ENCODE measurements around the gene GDF2.

Gene GDF2

DNA sequence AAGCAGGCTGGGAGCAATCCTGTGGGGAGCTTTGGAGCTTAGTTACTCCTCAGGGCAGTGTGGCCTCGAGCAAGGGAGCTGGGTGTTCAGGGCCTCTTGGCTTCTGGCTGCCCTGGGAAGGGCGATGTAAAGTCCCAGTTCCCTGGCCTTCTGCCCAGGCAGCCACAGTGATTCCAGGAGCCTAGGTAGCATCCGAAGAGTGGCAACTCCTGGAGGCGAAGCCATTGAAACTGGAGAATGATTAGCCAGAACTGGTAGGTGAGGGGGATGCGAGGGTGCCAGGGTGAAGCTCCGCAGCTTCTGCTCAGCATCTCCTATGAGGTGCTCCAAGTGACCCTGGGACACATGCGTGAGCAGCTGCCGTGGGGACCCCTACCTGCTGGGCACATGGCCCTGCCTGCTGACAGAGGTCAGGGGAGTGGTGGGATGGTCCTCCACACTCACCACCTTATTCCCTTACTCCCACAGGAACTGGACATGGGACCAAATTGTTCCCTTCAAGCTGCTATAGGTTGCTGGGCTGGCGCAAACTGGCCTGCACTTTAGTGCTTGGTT, 7.8 kb upstream of the GDF2 start:
- DNase-seq: no peak

DNA sequence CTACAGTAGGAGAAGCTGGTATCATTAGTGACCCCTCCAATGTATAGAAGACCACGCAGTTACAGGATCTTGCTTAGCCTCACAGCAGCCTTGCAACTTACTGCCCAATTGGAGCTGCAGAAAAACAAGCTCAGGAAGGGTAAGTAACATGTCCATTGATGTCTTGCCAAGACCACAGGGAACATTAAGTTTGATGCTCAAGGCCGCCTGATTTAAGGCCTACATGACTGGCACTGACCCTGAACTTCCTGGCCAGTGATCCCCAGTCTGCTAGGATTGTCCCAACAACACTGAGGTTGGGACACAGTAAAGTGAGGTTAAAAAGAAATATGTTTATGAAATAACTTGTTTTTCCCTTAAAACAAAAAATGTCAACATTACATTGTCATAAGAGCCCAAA, 6.8 kb upstream of the GDF2 start:
- DNase-seq: no peak

DNA sequence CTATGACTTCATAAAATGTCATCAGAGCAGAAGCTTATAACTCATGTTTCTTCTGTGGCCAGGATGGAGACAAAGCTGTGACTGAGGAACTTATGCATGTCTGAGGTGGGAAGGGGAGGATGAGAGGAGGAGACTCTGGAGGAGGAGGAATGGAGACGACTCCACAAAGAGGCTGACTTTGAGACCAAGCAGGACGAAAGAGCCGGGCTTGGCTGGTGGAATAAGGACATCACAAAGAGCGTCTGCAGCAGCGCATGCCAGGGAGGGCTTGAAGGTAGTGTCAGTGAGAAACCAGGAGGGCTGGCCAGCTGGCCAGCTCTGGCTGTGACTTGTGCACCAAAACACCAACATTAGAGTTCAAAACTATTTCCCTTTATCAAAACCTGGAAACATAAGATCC, 6.1 kb upstream of the GDF2 start:
- DNase-seq: no peak

DNA sequence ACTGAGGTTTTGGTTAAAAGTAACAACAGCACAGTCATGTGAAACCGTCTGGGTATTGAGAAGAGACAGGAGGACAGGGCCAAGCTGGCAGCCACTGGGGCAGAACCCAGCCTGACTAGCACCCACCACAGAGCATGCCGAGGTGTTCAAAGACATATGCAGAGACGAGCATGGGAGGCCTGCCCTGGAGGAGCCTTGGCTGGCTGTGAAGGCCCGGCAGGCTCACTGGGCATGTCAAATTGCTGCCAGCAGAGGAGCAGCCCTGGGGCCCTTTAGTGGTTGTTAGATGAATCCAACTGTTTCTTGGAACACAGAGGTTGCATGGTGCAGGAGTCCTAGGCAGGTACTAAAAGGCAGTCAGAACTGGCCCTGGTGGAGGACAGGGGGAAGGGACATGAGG, 5.0 kb upstream of the GDF2 start:
- DNase-seq: no peak

DNA sequence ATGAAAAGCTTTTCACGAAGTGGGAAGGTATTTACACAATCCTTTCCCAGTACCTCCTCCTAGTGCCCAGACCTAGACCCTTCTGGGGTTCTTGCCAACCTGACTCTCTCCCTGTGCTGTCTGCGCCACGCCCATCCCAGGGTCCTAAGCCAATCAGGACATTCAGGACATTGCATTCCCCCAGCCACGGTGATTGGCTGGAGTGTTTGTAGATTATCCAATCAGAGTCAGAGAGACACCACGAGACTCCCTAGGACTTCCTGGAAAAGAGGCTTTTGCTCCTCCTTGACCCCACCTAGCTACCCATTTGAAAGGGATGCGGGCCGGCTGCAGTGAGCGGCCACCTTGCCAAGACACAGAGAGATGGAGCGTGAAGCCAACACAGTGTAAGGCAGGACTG, 3.5 kb upstream of the GDF2 start:
- DNase-seq: peak; percentile 1

DNA sequence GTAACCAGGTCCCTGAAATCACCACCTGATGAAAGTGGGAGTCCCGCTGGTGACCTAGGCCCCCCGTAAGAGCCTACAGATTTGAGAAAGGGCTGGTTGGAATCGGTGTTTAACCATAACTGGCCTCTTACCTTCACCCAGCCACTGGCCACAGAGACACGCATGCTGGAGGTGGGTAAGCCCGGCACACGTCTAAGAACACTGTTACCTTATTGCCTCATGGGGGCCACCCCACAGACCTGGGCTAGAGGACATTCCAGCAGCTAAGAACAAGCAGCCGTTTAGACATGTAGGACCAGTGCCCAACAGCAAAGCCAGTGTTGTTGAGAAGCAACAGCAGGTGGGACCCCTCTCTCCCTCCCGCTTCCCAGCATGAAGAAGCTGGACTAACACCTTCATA, 2.5 kb upstream of the GDF2 start:
- DNase-seq: no peak

DNA sequence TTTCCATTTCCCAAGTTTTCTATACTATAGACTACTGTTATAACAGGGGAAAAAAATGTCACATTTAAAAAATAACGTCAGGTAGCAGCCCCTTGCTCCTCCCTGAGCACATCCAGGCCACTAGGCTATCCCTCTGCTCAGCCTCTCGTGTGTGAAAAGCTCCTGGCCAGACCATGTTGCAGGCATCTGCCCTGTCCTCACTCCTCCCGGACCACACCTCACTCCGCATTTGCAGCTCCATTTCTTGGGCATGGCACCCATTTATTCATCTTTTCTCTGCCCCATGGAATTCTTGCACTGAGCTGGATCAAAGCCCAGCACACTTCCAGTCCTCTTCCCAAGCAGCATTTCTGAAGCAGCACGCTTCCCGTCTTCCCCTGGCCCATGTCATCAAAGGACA, 1.4 kb upstream of the GDF2 start:
- no peak for DNase-seq

DNA sequence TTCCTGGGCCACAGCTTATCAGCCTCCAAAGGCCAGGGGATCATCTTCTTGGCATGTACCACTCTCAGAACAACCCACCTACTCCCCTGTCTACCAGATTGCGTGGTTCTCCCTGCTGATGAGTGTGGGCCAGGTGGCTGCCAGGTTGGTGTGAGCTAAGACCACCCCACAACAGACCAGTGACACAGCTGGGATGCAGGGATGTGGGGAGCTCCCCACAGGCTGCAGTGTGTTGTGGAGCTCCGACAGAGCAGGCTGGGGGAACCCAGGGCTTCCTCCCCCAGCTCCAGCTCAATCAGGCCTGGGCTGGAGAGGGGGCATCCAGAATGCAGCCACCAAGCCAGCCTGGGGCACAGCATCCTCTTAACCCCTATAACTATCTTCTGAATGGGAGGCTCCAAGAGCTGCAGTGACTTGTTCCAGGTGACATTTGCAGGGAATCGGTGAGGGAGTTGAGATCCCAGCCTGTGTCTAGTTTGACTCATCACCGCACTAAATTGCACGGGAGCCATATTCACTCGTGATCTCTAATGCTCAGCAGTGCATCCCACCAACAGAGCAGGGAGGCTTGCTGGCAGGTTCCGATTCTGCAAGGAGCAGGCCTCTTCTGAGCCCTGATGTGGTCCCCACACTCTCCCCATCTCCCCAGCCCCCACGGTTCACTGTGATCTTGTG, 596 bp upstream of the GDF2 start:
- no peak for DNase-seq

DNA sequence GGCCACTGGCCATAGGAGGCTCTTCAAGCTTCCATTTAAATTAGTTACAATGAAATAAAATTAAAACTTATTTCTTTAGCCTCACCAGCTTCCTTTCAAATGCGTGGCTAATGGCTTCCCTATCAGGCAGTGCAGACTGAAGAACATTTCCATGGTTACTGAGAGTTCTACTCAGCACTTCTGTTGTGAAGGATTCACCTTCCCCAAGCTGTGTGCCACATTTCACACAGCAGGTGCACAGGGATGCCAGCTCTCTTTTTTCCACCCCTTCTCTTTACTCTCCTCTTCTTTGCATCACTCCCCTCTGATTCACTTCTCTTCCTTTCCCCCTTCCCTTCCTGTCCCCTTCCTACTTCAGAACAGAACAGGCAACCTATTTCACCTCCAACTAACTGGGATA, 833 bp downstream of the GDF2 start:
- no peak for DNase-seq

DNA sequence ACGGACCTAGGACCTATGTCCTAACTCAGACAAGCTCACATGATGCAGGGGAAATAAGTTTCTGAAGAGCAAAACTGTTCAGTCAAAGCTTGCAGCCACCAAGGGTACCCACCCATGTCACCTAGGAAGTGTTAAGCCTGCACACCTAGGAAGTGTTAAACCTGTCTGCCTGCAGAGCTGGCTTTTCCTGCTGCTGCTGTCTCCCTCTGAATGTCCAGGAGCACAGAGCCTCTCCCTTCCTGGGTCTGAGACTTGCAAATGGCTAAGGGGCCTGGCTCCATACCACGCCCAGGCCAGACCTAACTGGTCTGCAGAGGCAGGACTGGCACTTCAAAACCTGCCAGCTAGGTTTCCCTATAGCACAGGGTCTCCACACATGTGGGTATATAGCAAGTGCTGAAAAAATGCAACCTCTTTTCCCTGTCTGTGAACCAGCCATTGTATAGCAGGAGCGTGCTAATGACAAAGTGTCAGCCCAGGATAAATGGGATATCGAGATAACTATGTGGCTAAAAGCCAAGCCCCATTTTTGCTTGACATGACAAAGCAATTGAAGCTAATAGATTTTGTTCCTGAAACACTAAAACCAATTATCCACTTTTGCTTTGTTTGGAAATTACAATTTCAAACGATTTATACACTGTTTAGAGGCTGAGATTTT, 1.5 kb downstream of the GDF2 start:
- no peak for DNase-seq

DNA sequence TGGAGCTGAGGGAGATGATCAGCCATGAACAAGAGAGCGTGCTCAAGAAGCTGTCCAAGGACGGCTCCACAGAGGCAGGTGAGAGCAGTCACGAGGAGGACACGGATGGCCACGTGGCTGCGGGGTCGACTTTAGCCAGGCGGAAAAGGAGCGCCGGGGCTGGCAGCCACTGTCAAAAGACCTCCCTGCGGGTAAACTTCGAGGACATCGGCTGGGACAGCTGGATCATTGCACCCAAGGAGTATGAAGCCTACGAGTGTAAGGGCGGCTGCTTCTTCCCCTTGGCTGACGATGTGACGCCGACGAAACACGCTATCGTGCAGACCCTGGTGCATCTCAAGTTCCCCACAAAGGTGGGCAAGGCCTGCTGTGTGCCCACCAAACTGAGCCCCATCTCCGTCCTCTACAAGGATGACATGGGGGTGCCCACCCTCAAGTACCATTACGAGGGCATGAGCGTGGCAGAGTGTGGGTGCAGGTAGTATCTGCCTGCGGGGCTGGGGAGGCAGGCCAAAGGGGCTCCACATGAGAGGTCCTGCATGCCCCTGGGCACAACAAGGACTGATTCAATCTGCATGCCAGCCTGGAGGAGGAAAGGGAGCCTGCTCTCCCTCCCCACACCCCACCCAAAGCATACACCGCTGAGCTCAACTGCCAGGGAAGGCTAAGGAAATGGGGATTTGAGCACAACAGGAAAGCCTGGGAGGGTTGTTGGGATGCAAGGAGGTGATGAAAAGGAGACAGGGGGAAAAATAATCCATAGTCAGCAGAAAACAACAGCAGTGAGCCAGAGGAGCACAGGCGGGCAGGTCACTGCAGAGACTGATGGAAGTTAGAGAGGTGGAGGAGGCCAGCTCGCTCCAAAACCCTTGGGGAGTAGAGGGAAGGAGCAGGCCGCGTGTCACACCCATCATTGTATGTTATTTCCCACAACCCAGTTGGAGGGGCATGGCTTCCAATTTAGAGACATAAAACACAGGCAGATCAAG, 3.3 kb downstream of the GDF2 start:
- no peak for DNase-seq

DNA sequence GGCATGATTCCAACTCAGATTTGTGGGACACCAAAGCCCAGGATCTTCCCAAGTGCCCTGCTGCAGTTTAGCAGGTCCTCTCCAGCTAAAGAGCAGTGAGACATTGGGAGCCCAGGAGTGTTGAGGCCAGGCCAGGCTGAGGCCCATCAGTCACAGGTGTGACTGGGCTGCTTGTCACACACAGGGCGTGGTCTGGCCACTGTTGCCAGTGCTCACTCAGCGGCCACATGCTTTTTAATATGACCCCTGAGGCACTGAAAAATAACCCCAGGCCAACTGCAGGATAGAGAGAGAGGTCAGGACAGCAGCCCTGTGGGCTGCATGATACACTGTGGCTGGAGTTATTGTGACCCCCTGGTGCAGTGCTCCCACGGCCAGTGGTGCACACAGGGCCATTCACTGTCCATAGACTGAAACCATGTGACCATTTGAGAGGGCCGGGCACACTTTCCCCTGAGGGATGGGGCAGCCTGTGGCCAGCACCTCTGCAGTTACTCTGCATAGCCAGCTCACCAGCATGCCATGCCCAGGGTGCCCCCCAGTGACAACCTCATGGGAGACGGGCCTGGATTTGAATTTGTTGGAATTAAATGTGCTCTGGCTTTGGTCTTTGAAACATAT, 4.2 kb downstream of the GDF2 start:
- DNase-seq: no peak

DNA sequence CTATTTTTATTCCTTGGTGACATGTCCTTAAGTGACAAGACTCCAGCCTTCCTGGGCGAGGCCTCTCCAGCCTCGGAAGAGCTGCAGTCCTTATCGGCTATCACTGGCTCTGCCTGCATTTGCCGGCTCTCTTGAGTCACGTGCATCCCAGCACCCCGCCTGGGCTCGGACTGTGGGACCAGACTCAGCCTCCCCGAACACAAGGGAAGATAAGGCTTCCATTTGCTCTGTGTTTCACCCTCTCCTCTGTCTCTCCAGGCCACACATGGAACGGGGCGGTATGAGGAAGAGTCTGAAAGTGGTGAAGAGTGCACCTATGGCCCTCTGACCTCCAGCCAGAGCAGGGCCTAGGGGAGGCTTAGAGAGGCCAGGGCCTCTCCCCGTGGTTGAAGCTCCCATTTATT, 4.7 kb downstream of the GDF2 start:
- no peak for DNase-seq

DNA sequence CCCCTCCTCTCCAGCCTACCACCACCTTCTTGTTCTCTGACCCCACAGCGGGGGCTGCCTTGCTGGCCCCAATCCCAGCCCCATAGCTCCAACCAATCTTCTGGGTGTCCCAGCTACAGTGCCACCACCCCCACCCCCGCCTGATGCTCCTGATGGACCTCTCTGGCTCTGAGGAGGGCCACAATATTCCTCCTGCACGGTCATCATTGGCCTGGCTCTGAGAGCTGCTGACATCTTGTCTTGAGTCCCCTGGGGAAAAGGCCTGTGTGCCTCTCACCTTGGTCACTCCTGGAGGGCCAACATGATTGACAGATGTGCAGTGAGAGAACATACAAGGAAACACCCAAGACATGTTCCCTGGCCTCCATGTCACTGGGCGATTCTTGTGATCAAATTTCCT, 7.6 kb downstream of the GDF2 start:
- DNase-seq: no peak

DNA sequence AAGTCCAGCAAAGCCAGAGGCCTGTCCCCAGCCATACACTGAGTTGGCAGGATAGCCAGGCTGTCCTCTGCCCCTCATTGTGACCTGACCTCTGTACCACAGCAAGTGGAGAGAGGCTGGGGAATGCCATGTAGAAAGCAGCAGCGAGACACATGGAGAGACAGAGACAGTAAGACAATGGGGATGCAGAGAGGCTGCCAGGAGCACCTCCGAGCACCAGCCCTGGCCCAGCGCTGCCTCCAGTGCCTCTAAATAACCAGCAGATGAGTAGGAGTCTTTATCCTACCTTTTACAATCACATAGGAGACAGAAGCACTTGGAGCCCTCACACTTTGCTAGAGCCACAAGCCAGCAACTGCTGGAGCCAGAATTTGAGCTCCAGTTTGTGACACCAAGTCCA, 8.1 kb downstream of the GDF2 start:
- no peak for DNase-seq

DNA sequence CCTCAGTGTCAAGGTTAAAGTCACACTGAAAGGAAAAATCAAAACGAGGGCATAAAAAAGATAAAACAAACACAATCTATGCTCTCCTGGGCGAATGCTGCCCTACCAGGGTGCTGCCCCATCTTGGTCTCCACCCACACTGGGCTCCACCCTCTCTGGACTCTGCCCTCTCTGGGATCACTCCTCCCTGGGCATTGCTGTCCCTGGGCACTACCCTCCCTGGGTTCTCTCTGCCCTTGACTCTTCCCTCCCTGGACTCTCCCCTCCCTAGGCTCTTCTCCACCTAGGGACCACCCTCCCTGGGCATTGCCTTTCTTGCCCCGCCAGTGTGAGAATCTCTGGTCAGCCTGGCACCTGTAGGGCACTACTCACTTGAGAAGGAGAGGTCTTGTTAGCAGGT, 8.6 kb downstream of the GDF2 start:
- DNase-seq: no peak

DNA sequence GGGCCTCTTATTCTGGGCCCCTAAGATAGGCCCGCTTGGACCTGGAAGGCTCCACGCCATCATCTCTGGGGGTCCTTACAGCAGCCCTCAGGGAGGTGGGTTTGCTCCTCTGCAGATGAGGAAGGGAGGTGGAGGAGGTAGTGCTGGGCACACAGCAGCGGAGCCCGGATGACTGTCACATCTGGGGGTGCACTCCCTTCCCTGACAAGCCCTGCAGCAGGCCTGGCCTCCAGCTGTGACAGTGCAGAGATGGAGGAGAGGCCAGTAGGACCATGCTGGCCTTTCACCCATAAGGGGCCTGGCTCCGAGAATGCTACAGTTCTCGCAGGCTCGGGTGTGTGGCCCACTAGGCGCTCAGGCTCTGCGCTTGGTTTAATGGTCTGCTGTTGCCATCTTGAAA, 9.2 kb downstream of the GDF2 start:
- no peak for DNase-seq

DNA sequence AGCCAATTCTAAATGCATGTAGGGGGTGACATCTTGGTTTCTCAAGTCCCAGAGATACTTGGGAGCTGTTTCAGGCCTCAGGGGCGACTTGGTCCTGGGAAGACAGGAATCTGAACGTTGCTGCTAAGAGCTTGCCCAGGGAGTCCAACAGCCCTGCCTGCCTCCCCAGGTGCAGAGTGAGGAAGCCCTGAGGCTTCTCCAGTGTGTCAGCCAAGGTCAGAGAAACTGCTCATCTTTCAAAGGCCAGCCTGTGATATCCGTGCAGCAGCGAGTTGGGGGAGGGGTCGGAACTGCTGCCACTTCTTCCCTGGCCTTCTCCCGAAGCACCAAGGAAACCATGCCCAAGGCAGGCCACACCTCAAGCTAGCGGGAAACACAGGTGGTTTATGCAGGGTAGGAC, 9.7 kb downstream of the GDF2 start:
- no peak for DNase-seq

DNA sequence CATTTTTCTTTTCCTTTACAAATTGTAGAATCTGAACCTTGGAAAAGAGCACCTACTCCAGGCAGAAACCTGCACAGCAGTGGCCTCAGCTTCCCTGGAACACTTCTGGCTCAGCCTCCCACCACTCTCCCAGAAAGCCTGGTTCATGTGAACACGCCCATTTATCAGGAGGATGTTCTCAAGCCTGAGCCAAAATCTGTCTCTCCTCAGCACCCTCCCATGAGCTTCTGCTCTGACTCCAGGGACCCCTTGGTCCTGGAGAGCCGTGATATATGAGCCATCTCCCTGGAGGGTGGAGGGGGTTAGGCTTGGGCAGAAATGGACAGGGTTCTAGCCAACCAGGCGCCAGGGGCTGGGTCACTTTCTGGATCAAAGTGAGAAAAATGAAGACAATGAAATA, 10.1 kb downstream of the GDF2 start:
- no peak for DNase-seq

DNA sequence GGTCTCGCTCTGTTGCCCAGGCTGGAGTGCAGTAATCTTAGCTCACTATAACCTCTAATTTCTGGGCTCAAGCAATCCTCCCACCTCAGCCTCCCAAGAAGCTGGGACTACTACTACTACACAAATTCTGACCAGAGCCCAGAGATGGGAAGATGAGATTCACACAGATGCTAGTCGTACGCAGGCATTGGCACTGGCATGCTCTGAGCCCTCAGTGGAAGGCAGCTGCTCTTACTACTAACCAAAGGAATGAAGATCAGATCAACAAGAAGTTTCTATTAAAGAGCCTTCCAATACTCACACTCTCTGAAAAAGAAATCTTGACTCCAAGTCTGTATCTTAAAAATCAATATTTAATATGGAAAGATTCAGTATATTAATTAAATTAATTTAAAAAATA, 10.7 kb downstream of the GDF2 start:
- no peak for DNase-seq

DNA sequence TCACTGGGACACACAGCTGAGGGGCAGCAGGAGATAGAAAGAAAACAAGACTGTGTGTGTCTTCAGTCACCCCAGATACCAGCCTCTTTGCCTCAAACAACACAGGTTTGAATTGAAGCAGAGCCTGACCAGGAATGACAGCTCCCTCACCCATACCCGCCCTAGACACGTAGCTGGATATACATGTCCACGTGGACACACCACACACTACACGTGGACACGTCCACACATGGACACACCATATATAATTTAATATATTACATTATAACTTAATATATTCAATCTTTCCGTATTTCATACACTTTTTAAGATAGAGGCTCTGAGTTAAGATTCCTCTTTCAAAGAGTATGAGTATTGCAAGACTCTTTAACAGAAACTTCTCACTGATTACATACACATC, 11.3 kb downstream of the GDF2 start:
- DNase-seq: no peak

DNA sequence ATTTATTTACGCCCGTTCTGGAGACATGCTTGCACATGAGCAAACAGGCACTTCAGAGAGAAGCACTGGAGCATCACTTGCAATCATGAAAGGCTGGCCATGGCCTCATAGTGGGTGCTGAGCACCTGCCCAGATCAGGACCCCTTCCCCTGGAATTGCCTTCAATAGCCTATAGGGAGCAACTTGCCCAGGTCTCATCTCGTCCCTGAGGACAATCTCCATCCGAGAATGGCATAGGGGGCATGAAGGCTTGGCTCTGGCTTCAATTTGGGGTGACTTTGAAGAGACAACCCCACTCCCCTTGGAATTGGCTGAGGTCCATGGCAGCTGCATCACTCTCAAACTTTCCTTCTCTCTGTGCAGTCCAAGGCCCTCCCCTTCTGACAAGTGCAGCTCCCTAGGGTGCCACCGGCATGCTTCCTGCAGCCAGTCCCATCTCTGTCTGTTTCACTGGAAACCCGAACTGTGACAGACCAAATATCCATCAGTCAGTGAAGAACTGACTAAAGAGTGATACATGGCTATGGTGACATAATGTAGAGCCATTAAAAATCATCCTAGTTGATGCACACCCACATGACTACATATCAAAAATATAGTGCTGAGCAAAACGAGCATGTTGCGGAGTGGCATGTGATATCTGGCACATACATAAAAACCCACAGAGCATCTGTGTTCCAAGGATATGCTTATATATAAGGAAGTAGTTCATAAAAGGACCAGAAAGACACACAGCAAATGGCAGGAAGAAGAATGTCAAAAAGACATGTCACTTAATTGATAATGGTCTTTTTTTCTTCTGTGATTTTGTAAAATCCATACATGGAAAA, 12.4 kb downstream of the GDF2 start:
- no peak for DNase-seq
